HepG2 (cell line): ENCODE measurements around the gene FOXD2. TPM values are rescaled to one million over a fixed set of nuclear protein-coding genes. Genes with fewer than 3 reads are reported as not detected.

Source experiments
- ARNT2 ChIP-seq: sonication (generic); formaldehyde crosslinking; IDR thresholded peaks from 2 replicates; pipeline ENCODE4 v1.8.0; 2022; ENCODE audit warnings: mild to moderate bottlenecking, low read depth, missing genetic modification reagents, moderate library complexity
- ARNTL ChIP-seq: sonication (generic); formaldehyde crosslinking; IDR thresholded peaks from 2 replicates; pipeline ENCODE4 v1.4.0; 2020; ENCODE audit warnings: mild to moderate bottlenecking, missing genetic modification reagents
- ATRX ChIP-seq: sonication (generic); formaldehyde crosslinking; IDR thresholded peaks from 2 replicates; pipeline ENCODE4 v1.4.0; 2020; ENCODE audit warnings: missing genetic modification reagents, borderline replicate concordance
- DDIT3 ChIP-seq: sonication (generic); formaldehyde crosslinking; IDR thresholded peaks from 2 replicates; pipeline ENCODE4 v1.4.0; 2020; ENCODE audit warnings: mild to moderate bottlenecking, missing genetic modification reagents
- ETV6 ChIP-seq: sonication (generic); formaldehyde crosslinking; conservative IDR thresholded peaks from 2 replicates; pipeline ENCODE4 v1.4.0; 2020; ENCODE audit warnings: missing genetic modification reagents
- GLI4 ChIP-seq: sonication (generic); formaldehyde crosslinking; IDR thresholded peaks from 2 replicates; pipeline ENCODE4 v1.5.1; 2020; ENCODE audit warnings: missing genetic modification reagents, mild to moderate bottlenecking, moderate library complexity, borderline replicate concordance
- LRRFIP1 ChIP-seq: sonication (generic); formaldehyde crosslinking; conservative IDR thresholded peaks from 2 replicates; pipeline ENCODE4 v1.4.0; 2020; ENCODE audit warnings: missing genetic modification reagents
- RAD51 ChIP-seq: fragments of 450-650 bp; IDR thresholded peaks from 2 replicates; pipeline ENCODE4 v1.6.1; 2016; ENCODE audit warnings: borderline replicate concordance
- RFX5 ChIP-seq: IDR thresholded peaks from 2 replicates; pipeline ENCODE4 v1.6.1; 2011; ENCODE audit warnings: low read depth, low read length, improper control_type of control experiment
- SMC3 ChIP-seq: IDR thresholded peaks from 2 replicates; pipeline ENCODE4 v1.6.1; 2011; ENCODE audit warnings: low read length, improper control_type of control experiment
- SNAPC5 ChIP-seq: sonication (generic); formaldehyde crosslinking; IDR thresholded peaks from 2 replicates; pipeline ENCODE4 v1.8.1; 2023; ENCODE audit warnings: mild to moderate bottlenecking, missing genetic modification reagents, borderline replicate concordance
- SSRP1 ChIP-seq: IDR thresholded peaks from 2 replicates; pipeline ENCODE4 v1.6.1; 2016; ENCODE audit warnings: control low read depth
- TERF1 ChIP-seq: sonication (generic); formaldehyde crosslinking; IDR thresholded peaks from 2 replicates; pipeline ENCODE4 v1.8.0; 2022; ENCODE audit warnings: mild to moderate bottlenecking, missing genetic modification reagents, moderate library complexity
- THAP11 ChIP-seq: IDR thresholded peaks from 2 replicates; pipeline ENCODE4 v1.6.1; 2016; ENCODE audit warnings: missing biosample characterization, missing genetic modification reagents
- ZBTB1 ChIP-seq: sonication (generic); formaldehyde crosslinking; IDR thresholded peaks from 2 replicates; pipeline ENCODE4 v1.4.0; 2020; ENCODE audit warnings: missing genetic modification reagents, borderline replicate concordance
- ZMYM2 ChIP-seq: sonication (generic); formaldehyde crosslinking; IDR thresholded peaks from 2 replicates; pipeline ENCODE4 v1.8.0; 2022; ENCODE audit warnings: mild to moderate bottlenecking, missing genetic modification reagents
- ZNF234 ChIP-seq: sonication (generic); formaldehyde crosslinking; conservative IDR thresholded peaks from 2 replicates; pipeline ENCODE4 v1.5.1; 2020; ENCODE audit warnings: mild to moderate bottlenecking, missing genetic modification reagents
- ZNF768 ChIP-seq: sonication (generic); formaldehyde crosslinking; IDR thresholded peaks from 2 replicates; pipeline ENCODE4 v1.4.0; 2020; ENCODE audit warnings: missing genetic modification reagents
- ZNF775 ChIP-seq: sonication (generic); formaldehyde crosslinking; IDR thresholded peaks from 2 replicates; pipeline ENCODE4 v1.4.0; 2020; ENCODE audit warnings: missing genetic modification reagents, mild to moderate bottlenecking, moderate library complexity, borderline replicate concordance
- ZNF776 ChIP-seq: sonication (generic); formaldehyde crosslinking; IDR thresholded peaks from 2 replicates; pipeline ENCODE4 v1.4.0; 2020; ENCODE audit warnings: mild to moderate bottlenecking, missing genetic modification reagents
- ZSCAN22 ChIP-seq: sonication (generic); formaldehyde crosslinking; IDR thresholded peaks from 2 replicates; pipeline ENCODE4 v1.4.0; 2020; ENCODE audit warnings: mild to moderate bottlenecking, missing genetic modification reagents
- polyA plus RNA-seq, 8 experiments: library from polyadenylated mRNA; depleted of rRNA in 3 of 8; stranded (reverse) in 7 of 8; unstranded in 1 of 8; fragments of >200 nt; fragmentation: Illumina TruSeq in 4 of 8; extraction: Trizol in 4 of 8; gene quantifications; 2 replicates each; pipeline versions ENCODE4 v1.2.1 to v1.2.3, GENCODE V29; 2011 to 2016; ENCODE audit warnings: low read depth in 4 of 8, missing spikeins in 1 of 8, mixed read lengths in 1 of 8; ENCODE audit not compliant: insufficient read depth in 1 of 8
- total RNA-seq, 5 experiments: library from RNA; depleted of rRNA; stranded (reverse); fragments of >200 nt; fragmentation: Illumina TruSeq; extraction: Trizol; gene quantifications; 2 replicates each; pipeline ENCODE4 v1.2.3, GENCODE V29; 2016; ENCODE audit warnings: low read depth in 1 of 5
- TF ChIP-seq, protein P1 (sequence below): sonication (generic); formaldehyde crosslinking; IDR thresholded peaks from 2 replicates; pipeline ENCODE4 v1.8.1; 2023; ENCODE audit warnings: mild to moderate bottlenecking, missing genetic modification reagents
- TF ChIP-seq, protein P2 (sequence below): IDR thresholded peaks from 2 replicates; pipeline ENCODE4 v1.6.1; 2016; ENCODE audit warnings: missing compliant biosample characterization, missing genetic modification reagents, borderline replicate concordance
- TF ChIP-seq, protein P3 (sequence below): sonication (generic); formaldehyde crosslinking; IDR thresholded peaks from 2 replicates; pipeline ENCODE4 v1.5.0; 2020; ENCODE audit warnings: missing genetic modification reagents

FOXD2 gene
- total and polyA plus RNA-seq, 2 of the 13 experiments (the other 11 are each of a cell fraction or from before 2014, with no cell fraction given): 0.01 to 0.09 TPM

GRCh38 chr1:47436979-47437446 lies 831 bp upstream of the FOXD2 start (continued):
- TF ChIP-seq LRRFIP1 (CRISPR knock-in tag) (no peak), ATRX (CRISPR knock-in tag) (no peak), DDIT3 (CRISPR knock-in tag) (no peak), ZNF775 (CRISPR knock-in tag) (no peak), ZSCAN22 (no peak), ZNF776 (CRISPR knock-in tag) (no peak), SNAPC5 (CRISPR knock-in tag) (no peak), ETV6 (no peak), ZNF768 (CRISPR knock-in tag) (no peak), TERF1 (CRISPR knock-in tag) (no peak), ZNF234 (0 out of 2 replicates have a peak, but pooled peaks have one; percentile 13), ZMYM2 (CRISPR knock-in tag) (0 out of 2 replicates have a peak, but pooled peaks have one; percentile 6), RAD51 (no peak), THAP11 (CRISPR knock-in tag) (no peak), GLI4 (CRISPR knock-in tag) (no peak), ARNTL (CRISPR knock-in tag) (0 out of 2 replicates have a peak, but pooled peaks have one; percentile 15), RFX5 (no peak), SMC3 (no peak), ZBTB1 (CRISPR knock-in tag) (no peak), ARNT2 (CRISPR knock-in tag) (no peak), SSRP1 (no peak)
- TF ChIP-seq, protein P1, sequence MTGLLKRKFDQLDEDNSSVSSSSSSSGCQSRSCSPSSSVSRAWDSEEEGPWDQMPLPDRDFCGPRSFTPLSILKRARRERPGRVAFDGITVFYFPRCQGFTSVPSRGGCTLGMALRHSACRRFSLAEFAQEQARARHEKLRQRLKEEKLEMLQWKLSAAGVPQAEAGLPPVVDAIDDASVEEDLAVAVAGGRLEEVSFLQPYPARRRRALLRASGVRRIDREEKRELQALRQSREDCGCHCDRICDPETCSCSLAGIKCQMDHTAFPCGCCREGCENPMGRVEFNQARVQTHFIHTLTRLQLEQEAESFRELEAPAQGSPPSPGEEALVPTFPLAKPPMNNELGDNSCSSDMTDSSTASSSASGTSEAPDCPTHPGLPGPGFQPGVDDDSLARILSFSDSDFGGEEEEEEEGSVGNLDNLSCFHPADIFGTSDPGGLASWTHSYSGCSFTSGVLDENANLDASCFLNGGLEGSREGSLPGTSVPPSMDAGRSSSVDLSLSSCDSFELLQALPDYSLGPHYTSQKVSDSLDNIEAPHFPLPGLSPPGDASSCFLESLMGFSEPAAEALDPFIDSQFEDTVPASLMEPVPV (CRISPR knock-in tag): no peak
- TF ChIP-seq, protein P2, sequence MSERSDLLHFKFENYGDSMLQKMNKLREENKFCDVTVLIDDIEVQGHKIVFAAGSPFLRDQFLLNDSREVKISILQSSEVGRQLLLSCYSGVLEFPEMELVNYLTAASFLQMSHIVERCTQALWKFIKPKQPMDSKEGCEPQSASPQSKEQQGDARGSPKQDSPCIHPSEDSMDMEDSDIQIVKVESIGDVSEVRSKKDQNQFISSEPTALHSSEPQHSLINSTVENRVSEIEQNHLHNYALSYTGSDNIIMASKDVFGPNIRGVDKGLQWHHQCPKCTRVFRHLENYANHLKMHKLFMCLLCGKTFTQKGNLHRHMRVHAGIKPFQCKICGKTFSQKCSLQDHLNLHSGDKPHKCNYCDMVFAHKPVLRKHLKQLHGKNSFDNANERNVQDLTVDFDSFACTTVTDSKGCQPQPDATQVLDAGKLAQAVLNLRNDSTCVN: no peak
- TF ChIP-seq, protein P3, sequence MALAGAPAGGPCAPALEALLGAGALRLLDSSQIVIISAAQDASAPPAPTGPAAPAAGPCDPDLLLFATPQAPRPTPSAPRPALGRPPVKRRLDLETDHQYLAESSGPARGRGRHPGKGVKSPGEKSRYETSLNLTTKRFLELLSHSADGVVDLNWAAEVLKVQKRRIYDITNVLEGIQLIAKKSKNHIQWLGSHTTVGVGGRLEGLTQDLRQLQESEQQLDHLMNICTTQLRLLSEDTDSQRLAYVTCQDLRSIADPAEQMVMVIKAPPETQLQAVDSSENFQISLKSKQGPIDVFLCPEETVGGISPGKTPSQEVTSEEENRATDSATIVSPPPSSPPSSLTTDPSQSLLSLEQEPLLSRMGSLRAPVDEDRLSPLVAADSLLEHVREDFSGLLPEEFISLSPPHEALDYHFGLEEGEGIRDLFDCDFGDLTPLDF (CRISPR knock-in tag): no peak
